ENCODE results near the gene ZNG1B.
"Not testable (repeated sequence)": the region's sequence is repeated elsewhere in the genome, so short reads cannot be mapped to it uniquely, and the experiment has no call there.

DNA sequence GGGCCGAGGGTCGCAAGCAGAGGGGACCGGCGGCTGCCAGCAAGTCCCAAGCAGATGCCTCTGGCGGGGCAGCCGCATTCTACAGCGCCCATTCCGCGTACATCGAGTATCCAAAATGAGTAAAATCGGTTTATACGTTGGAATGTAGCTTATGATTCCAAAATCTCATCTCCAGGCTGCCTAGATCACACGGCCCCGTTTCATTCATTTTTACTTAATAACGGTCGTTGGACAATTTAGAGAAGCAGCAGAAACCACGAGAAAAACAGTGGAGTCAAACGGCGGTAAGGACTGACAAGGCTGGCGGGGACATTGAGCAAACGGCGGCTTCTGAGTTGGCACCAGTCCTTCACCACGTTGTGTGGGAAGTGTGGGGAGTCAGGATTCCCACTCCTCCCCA is 66.6 kb downstream of the ZNG1B start:
- peak; percentile 42 for TF ChIP-seq EZH2 (IDR thresholded peaks at IDR 0.05; ENCODE audit: borderline replicate concordance, low read length)
- TF ChIP-seq, protein P1, sequence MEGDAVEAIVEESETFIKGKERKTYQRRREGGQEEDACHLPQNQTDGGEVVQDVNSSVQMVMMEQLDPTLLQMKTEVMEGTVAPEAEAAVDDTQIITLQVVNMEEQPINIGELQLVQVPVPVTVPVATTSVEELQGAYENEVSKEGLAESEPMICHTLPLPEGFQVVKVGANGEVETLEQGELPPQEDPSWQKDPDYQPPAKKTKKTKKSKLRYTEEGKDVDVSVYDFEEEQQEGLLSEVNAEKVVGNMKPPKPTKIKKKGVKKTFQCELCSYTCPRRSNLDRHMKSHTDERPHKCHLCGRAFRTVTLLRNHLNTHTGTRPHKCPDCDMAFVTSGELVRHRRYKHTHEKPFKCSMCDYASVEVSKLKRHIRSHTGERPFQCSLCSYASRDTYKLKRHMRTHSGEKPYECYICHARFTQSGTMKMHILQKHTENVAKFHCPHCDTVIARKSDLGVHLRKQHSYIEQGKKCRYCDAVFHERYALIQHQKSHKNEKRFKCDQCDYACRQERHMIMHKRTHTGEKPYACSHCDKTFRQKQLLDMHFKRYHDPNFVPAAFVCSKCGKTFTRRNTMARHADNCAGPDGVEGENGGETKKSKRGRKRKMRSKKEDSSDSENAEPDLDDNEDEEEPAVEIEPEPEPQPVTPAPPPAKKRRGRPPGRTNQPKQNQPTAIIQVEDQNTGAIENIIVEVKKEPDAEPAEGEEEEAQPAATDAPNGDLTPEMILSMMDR (conservative IDR thresholded peaks at IDR 0.05 in 1 of 2, IDR thresholded peaks at IDR 0.05 in 1 of 2; ENCODE audit: extremely low read depth in 1 of 2, insufficient read depth in 1 of 2, low read depth in 1 of 2, low read length in 2 of 2), result not testable (repeated sequence)

Measured in mammary epithelial cell (primary cell).